Right cardiac atrium (tissue), 5 donors: ENCODE data around the gene SESTD1. TPM values are rescaled to one million over a fixed set of nuclear protein-coding genes. Genes with fewer than 3 reads are reported as not detected.

Experiments
- ATAC-seq, 2 donors: fragments of 200-7000 bp; cut with Tn5 transposase; one replicate each; pipeline versions ENCODE4 v1.8.0 to v1.9.1; 2020; ENCODE audit warnings: moderate library complexity in 2 of 2, mild to moderate bottlenecking in 1 of 2
- DNase-seq, 3 donors: peaks; one replicate each; pipeline ENCODE4 v3.0.0-alpha.2; 2020
- H3K27ac ChIP-seq: one replicate; pipeline ENCODE4 v1.5.1; 2013; ENCODE audit warnings: mild to moderate bottlenecking, low read length, control low read depth, moderate library complexity
- H3K27me3 ChIP-seq: one replicate; pipeline ENCODE4 v1.6.1; 2013; ENCODE audit not compliant: control insufficient read depth, insufficient read depth
- H3K4me1 ChIP-seq: one replicate; pipeline ENCODE4 v1.6.1; 2013; ENCODE audit warnings: low read length; ENCODE audit not compliant: control insufficient read depth, insufficient read depth
- H3K4me3 ChIP-seq: one replicate; pipeline ENCODE4 v1.5.1; 2013; ENCODE audit warnings: low read length, control low read depth
- H3K9me3 ChIP-seq: one replicate; pipeline ENCODE4 v1.6.1; 2013; ENCODE audit warnings: low read length; ENCODE audit not compliant: control insufficient read depth
- WGBS: extraction: QIAGEN DNeasy Blood & Tissue Kit; methylation state at CpG from one replicate; pipeline ENCODE4 v1.1.7; 2013; 5-methylcytosine and 5-hydroxymethylcytosine counted together
- intact Hi-C, 4 donors: fragments of 100-400 bp; cut with DNase I; formaldehyde crosslinking; loops; one replicate each; pipeline versions ENCODE4 v1.11.0 to v1.14.0; 2022 to 2023
- polyA plus RNA-seq: library from polyadenylated mRNA; stranded (reverse); fragments of 200-250 nt; gene quantifications from one replicate; pipeline ENCODE4 v1.2.3, GENCODE V29; 2013
- total RNA-seq, 4 donors: library from RNA; stranded (reverse); fragmentation: NEBNext Ultra II Directional; extraction: Animal tissue kit (Norgen Biotek cat#: 25700); gene quantifications; one replicate each; pipeline ENCODE4 v1.2.1, GENCODE V29; 2021
- donor health status: healthy with polysubstance abuse.
- donor health status: DM: no; HTN: yes; CAD: no.
- donor health status: DM: no; HTN: no; CAD: no.
- donor health status: DM: no; HTN: yes; CAD: no; lungs with severe emphysema.
- donor health status: DM: yes; HTN: yes; CAD: no.

The SESTD1 gene
- total and polyA plus RNA-seq, 5 donors = 8.4 to 66.7 (median 54.4) TPM

DNA sequence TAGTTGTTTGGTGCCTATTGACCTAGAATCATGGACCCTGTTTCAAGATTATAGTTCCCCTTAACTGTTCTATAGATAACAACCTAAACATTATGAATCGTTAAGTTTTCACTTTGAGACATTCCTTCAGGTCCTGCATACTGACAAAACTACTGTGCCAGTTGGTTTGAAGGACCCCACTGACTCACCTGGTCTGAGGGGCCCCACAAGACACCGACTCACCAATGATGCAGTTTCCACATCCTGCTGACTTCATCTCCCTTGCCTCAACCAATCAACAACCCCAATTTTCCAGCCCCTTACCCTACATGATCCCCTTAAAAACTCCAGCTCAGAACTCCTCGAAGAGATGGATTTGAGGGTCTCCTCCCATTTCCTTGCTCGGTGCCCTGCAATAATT, 125.1 kb downstream of the SESTD1 start:
- intact Hi-C loops = no loop called here
- Histone ChIP-seq H3K27me3 (no peaks in the 10 kb centered on the region), H3K27ac (no peak overlapping the region), H3K4me3 (no peak overlapping the region), H3K4me1 (no peaks in the 10 kb centered on the region), H3K9me3 (no peaks in the 10 kb centered on the region)
- DNase-seq (no peak), ATAC-seq (no peak)
- 96% methylated on average over 4 of the region's 4 CpGs for WGBS

DNA sequence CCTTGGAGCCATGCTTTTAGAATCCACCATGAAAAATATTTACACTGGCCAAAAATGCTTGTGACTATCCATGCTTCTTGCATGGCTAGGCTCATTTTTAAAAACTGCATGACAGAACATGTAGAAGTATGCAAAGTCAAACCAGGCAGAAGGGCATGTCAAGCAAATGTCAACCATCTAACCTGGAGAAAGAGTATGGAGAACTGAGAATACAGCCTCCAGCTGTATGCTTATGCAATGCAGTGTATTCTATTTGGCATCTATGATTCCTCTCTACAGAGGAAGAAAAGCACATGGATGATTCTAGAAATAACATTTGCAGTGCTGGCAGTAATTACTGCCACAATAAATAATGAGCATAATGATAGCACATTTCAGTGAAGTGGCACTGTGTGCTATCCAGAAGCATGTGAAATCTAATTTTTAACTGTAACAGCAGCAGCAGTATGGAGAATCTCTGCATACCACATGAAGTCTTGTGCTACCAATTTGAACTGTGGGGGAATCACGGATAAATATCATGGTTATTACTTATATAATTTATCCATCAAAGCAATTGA, 127.4 kb downstream of the SESTD1 start:
- H3K4me3 ChIP-seq = no peak overlapping the region
- H3K4me1 ChIP-seq = no peaks in the 10 kb centered on the region
- WGBS = 88% methylated on average over 1 of the region's 1 CpG
- no peak overlapping the region for H3K27ac ChIP-seq
- ATAC-seq (no peak), DNase-seq (no peak)
- intact Hi-C loops = no loop called here
- no peaks in the 10 kb centered on the region for H3K9me3 ChIP-seq
- no peaks in the 10 kb centered on the region for H3K27me3 ChIP-seq

- ATAC-seq (no peak), DNase-seq (no peak)
- no peak overlapping the region for H3K4me3 ChIP-seq
- no peaks in the 10 kb centered on the region for H3K4me1 ChIP-seq
- no peaks in the 10 kb centered on the region for H3K9me3 ChIP-seq
- WGBS = 93% methylated on average over 1 of the region's 1 CpG
- H3K27me3 ChIP-seq = no peaks in the 10 kb centered on the region
- H3K27ac ChIP-seq = no peak overlapping the region
- intact Hi-C loops = no loop called here
These were observed 131.6 kb downstream of the SESTD1 start for GRCh38 chr2:179133016-179133415.

DNA sequence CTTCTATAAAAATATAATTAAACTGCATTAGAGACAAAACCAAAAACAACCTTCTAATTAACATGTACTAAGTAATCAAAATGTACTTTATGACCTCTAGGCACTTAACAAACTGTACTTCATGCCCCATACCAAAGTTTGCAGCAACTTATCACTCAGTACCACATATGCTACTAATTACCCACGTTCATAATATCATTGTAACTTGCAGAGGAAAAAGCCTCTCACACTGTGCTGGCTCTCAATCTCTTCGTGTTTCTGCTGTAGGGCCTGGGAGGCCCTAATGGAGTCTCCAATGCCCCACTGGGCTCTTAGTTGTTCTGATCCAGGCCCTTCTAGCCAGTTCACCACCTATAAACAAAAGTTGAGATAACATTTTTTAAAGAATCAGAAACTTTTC, 132.6 kb downstream of the SESTD1 start:
- DNase-seq (no peak), ATAC-seq (no peak)
- no peaks in the 10 kb centered on the region for H3K27me3 ChIP-seq
- no peak overlapping the region for H3K4me3 ChIP-seq
- no peaks in the 10 kb centered on the region for H3K4me1 ChIP-seq
- no peaks in the 10 kb centered on the region for H3K9me3 ChIP-seq
- WGBS = 24% methylated on average over 2 of the region's 2 CpGs
- intact Hi-C loops = no loop called here
- no peak overlapping the region for H3K27ac ChIP-seq

DNA sequence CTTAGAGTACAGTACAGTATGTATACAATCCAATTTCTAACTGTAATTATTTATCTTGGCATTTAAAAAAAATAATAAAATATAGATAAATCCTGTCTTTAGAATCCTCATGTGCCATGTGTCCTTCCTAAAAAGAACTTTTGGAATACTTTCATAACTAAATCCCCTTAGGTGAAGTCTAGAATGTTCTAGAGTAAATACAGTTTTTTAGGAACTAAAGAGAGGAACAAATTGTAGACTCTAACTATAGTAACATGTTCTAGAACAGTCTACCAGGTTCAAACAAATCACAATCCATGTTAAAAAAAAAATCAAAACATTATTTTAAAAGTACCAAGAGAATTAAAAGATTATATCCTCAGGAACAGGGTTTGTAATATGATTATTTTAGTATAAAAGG, 134.1 kb downstream of the SESTD1 start:
- H3K27ac ChIP-seq = no peak overlapping the region
- H3K4me1 ChIP-seq = no peaks in the 10 kb centered on the region
- no peak overlapping the region for H3K4me3 ChIP-seq
- no peak for DNase-seq
- no peaks in the 10 kb centered on the region for H3K27me3 ChIP-seq
- intact Hi-C loops = no loop called here
- no peak for ATAC-seq
- H3K9me3 ChIP-seq = no peaks in the 10 kb centered on the region

DNA sequence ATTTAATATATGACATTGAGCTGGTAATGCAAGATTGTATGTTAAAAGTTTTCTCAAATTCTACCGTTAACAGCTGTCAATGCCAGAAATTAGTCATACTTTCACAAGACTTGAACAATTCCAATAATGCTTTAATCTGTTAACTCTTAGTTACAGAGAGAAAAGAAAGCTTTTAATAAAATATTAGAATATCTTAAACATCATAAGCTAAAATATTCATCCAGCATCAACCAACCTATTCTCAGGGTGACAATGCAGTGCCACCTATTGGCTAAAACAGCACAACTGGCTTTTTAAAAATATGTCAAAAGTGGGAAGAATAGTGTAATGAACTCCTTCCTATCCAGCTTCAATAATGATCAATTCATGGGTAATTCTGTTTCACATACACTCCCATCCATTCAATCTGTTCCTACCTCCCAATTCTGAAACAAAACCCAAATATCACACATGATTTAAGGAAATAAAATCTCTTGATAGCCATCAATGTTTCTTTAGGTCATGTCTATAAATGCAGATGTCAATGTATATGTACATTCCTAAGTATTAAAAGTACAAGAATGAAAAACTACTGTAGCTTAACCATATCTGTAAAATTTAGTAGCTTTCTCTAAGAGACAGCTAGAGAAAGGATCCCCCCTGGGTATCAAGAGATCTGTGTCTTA, 134.9 kb downstream of the SESTD1 start:
- Histone ChIP-seq H3K4me3 (no peak overlapping the region), H3K27me3 (no peaks in the 10 kb centered on the region), H3K27ac (no peak overlapping the region), H3K9me3 (no peaks in the 10 kb centered on the region), H3K4me1 (no peaks in the 10 kb centered on the region)
- intact Hi-C loops = no loop called here
- ATAC-seq (no peak), DNase-seq (no peak)
- WGBS = 67% methylated on average over 1 of the region's 1 CpG

- Histone ChIP-seq H3K27me3 (no peaks in the 10 kb centered on the region), H3K27ac (no peak overlapping the region), H3K4me1 (no peaks in the 10 kb centered on the region), H3K9me3 (no peaks in the 10 kb centered on the region), H3K4me3 (no peak overlapping the region)
- DNase-seq = no peak
- intact Hi-C loops = no loop called here
- WGBS = 95% methylated on average over 3 of the region's 3 CpGs
- no peak for ATAC-seq
These were observed 139.2 kb downstream of the SESTD1 start for GRCh38 chr2:179125404-179125803.

GRCh38 chr2:179124282-179124681, 140.3 kb downstream of the SESTD1 start:
- no peak for ATAC-seq
- WGBS = 80% methylated on average over 3 of the region's 3 CpGs
- no peaks in the 10 kb centered on the region for H3K9me3 ChIP-seq
- H3K4me1 ChIP-seq = no peaks in the 10 kb centered on the region
- intact Hi-C loops = no loop called here
- no peak for DNase-seq
- no peaks in the 10 kb centered on the region for H3K27me3 ChIP-seq
- no peak overlapping the region for H3K4me3 ChIP-seq
- no peak overlapping the region for H3K27ac ChIP-seq

GRCh38 chr2:179123272-179123662, 141.4 kb downstream of the SESTD1 start:
- no peak overlapping the region for H3K27ac ChIP-seq
- 93% methylated on average over 1 of the region's 1 CpG for WGBS
- intact Hi-C loops = no loop called here
- H3K27me3 ChIP-seq = no peaks in the 10 kb centered on the region
- H3K4me3 ChIP-seq = no peak overlapping the region
- no peaks in the 10 kb centered on the region for H3K9me3 ChIP-seq
- no peaks in the 10 kb centered on the region for H3K4me1 ChIP-seq
- DNase-seq (no peak), ATAC-seq (no peak)

- H3K4me1 ChIP-seq = no peaks in the 10 kb centered on the region
- ATAC-seq (no peak), DNase-seq (no peak)
- intact Hi-C loops = no loop called here
- H3K27ac ChIP-seq = no peak overlapping the region
- no peaks in the 10 kb centered on the region for H3K27me3 ChIP-seq
- no peaks in the 10 kb centered on the region for H3K9me3 ChIP-seq
- no peak overlapping the region for H3K4me3 ChIP-seq
These were observed 156.9 kb downstream of the SESTD1 start for GRCh38 chr2:179107737-179108136.

DNA sequence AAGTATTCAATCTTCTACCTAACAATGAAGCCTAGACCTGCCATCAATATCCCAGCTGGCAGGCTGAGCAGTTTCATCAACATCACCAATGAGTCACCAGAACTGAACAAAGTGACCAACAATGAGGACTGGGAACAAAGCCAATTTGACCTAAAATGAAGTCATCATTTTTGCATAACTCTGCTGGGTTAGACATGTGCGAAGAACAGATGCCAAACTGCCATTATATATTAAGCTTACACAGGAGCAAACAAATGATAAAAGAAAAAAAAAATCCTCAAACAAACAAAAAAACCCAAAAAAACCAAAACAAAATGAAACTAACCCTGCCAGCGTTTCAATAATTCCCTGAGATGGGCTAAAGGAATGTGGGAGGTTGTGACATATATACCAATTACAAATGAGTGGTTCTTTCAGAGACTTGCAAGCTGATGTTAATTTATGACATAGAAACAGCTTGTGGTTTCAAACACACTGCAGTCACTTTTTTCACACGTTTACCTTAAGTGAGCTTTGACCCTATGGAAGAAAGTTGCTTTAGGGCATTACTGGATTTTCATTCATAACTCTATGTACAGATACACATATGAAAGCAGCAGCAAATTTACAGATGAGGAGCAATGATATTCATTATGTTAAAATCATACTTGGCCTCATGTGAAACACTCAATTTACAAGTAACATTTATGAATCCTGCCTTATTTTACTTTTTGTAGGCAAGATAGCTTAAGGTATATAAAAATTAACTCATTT, 157.8 kb downstream of the SESTD1 start:
- no peak overlapping the region for H3K4me3 ChIP-seq
- WGBS = 41% methylated on average over 3 of the region's 3 CpGs
- no peaks in the 10 kb centered on the region for H3K27me3 ChIP-seq
- intact Hi-C loops = no loop called here
- H3K27ac ChIP-seq = no peak overlapping the region
- H3K9me3 ChIP-seq = no peaks in the 10 kb centered on the region
- DNase-seq = peak; percentile 33 to 54 (median 48)
- peak; percentile 80 to 91 for ATAC-seq
- H3K4me1 ChIP-seq = no peaks in the 10 kb centered on the region
